ENCODE results near the gene WNK4. TPM values are rescaled to one million over a fixed set of nuclear protein-coding genes. Genes with fewer than 3 reads are reported as not detected.

WNK4 gene
- total RNA-seq, 1 donor from 2014 or later = 0.29 TPM

DNA sequence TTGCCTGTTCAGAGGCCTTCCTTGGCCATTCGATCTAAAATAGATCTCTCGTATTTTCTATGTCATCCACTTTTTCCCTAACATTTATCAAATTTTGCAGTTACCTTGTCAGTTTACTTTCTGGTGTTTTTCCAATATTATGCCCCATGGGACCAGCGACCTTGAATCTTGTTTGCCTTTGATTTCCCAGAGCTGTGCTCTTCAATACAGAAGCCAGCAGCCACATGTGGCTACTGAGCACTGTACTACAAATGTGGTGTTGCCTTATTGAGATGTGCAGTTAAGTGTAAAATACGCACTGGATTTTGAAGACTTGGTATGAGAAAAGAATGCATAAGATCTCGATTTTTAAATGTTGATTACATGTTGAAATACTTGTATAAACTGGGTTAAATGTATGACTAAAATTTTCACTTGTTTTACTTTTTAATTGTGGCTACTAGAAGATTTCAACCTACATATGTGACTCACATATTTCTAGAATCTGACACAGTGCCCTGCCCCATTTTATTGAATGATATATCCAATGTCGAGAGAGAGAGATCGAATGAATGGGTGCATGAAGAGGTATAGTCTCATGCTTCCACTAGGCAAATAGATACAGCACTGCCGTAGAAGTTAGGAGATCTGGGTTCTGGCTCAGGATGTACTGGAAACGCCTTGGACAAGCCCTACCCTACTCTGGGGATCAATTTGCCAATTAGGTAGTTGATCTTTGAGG is 52.0 kb downstream of the WNK4 start:
- ATAC-seq (ENCODE audit: low read depth) = peak; percentile 7
- Mint-ChIP-seq H3K27ac (peak overlapping the region; percentile 99), H3K4me1 (peaks cover 22% of the 10 kb centered on the region), H3K36me3 (ENCODE audit: low read depth) (peaks cover 36% of the 10 kb centered on the region), H3K9me3 (no peaks in the 10 kb centered on the region), H3K27me3 (peaks cover 4% of the 10 kb centered on the region), H3K4me3 (peak overlapping the region; percentile 97)
- intact Hi-C loops (cut with micrococcal nuclease) = loop anchor here (2.0 to 5.0 kb wide), 3 partner anchors 150 to 650 kb away; partner anchors contain the start of genes DHX8, NBR1, PTGES3L and RUNDC1
- TF ChIP-seq, protein P1, sequence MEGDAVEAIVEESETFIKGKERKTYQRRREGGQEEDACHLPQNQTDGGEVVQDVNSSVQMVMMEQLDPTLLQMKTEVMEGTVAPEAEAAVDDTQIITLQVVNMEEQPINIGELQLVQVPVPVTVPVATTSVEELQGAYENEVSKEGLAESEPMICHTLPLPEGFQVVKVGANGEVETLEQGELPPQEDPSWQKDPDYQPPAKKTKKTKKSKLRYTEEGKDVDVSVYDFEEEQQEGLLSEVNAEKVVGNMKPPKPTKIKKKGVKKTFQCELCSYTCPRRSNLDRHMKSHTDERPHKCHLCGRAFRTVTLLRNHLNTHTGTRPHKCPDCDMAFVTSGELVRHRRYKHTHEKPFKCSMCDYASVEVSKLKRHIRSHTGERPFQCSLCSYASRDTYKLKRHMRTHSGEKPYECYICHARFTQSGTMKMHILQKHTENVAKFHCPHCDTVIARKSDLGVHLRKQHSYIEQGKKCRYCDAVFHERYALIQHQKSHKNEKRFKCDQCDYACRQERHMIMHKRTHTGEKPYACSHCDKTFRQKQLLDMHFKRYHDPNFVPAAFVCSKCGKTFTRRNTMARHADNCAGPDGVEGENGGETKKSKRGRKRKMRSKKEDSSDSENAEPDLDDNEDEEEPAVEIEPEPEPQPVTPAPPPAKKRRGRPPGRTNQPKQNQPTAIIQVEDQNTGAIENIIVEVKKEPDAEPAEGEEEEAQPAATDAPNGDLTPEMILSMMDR (IDR thresholded peaks at IDR 0.05) = no peak
- POLR2A ChIA-PET = interaction anchor here (0.5 to 6.8 kb wide), 15 partner anchors 10 to 536 kb away, joined by 4 to 115 read pairs (median 8); partner anchors contain the start of genes BECN1, PSMC3IP, RPL27 and VPS25
- DNase-seq = no peak
- CTCF ChIA-PET = interaction anchor here (1.3 to 4.1 kb wide), 5 partner anchors 8 to 254 kb away, joined by 4 to 27 read pairs (median 10); partner anchors contain the start of genes BECN1, PSMC3IP and RPL27

DNA sequence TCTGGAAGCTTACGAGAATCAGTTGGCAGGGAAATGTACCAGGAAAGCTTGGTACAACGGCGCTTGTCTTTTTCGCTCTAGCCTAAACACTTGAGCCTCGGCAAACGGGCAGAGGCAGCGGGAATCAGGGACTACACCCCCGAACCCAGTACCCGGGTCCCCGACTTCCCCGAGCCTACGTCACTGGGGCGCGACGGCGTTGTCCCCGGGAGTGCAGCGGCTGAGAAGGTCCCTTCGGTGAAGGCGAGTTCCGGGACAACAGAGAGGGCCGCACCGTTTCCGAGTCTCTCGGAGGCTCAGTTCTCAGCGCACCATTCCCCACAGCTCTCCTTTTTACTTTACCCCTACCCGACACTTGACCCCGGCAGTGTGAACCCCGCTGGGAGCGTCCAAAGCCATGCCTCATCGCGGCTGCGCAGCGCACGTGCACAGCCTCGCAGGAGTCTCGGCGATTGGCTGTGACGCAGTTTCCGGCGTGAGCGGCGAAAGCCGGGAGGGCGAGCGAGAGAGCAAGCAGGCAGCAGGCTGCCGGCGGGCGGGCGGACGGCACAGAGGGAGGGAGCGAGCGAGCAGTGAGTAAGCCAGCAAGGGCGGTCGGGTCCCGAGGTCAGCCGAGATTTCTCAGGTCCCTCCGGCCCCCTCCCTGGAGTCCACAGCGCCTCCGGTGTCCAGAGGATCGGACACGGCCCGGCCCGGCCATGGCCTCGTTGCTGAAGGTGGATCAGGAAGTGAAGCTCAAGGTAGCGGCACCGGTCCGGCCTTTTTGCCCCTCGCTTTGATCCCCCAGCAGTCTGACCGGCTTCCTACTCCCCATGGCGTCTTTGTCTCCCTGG is 52.7 kb downstream of the WNK4 start, which contains the start of gene PSME3:
Gene PSME3 (plus strand): TSS at position 464 of the 833 bp plus-strand sequence. CDS start 235 bp downstream, at position 699.
- H3K27me3 Mint-ChIP-seq = no peaks in the 10 kb centered on the region
- TF ChIP-seq, protein P1 (IDR thresholded peaks at IDR 0.05) = no peak
- peaks cover 44% of the 10 kb centered on the region for H3K36me3 Mint-ChIP-seq (ENCODE audit: low read depth)
- DNase-seq (peak; percentile 84), ATAC-seq (ENCODE audit: low read depth) (peak; percentile 91)
- ChIA-PET POLR2A (interaction anchor here (0.5 to 6.8 kb wide), 29 partner anchors 10 to 566 kb away, joined by 3 to 115 read pairs (median 5); partner anchors contain the start of genes ARL4D, BECN1, CNTD1 and COA3), CTCF (interaction anchor here (1.3 to 4.1 kb wide), 5 partner anchors 9 to 255 kb away, joined by 4 to 27 read pairs (median 10); partner anchors contain the start of genes BECN1, PSMC3IP and RPL27)
- peak within 1 kb of the TSS; percentile 99 for H3K27ac Mint-ChIP-seq
- H3K9me3 Mint-ChIP-seq = no peaks in the 10 kb centered on the region
- peak within 1 kb of the TSS; percentile 97 for H3K4me3 Mint-ChIP-seq
- intact Hi-C loops (cut with micrococcal nuclease) = loop anchor here (1.0 to 5.0 kb wide), 6 partner anchors 9 to 649 kb away; partner anchors contain the start of genes BECN1, DHX8, NBR1 and PTGES3L
- H3K4me1 Mint-ChIP-seq = peaks cover 24% of the 10 kb centered on the region

DNA sequence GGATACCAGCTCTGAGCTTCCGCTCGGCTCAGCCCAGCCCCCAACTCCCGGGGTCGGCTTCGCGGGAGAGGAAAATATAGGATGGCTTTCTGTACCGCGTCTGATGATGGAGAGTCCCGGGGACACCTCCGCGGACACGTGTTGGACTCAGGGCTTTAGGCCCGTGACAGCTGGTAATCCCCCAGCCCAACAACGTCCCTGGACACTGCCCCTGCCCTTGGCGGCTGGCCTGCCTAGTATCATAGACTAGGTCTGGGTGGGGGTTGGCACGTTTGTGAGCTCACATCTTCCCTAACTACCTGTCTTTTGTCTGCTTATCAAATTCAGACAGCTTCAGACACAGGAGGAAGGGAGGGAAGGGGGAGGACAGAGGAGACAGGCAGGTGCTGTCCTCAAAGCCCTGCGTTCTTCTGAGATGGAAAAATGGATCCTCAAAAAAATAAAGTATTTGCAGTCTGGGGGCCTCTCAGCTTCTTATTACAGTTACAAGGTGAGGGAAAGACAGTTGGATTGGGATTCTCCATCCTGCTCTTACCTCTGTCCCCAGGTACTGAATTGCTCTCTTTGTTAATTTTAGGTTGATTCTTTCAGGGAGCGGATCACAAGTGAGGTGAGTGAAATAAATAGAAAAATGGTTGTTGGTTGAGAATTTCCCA is 53.5 kb downstream of the WNK4 start:
- no peak for ATAC-seq (ENCODE audit: low read depth)
- no peaks in the 10 kb centered on the region for H3K9me3 Mint-ChIP-seq
- TF ChIP-seq, protein P1 (IDR thresholded peaks at IDR 0.05) = no peak
- peak overlapping the region; percentile 99 for H3K27ac Mint-ChIP-seq
- no peaks in the 10 kb centered on the region for H3K27me3 Mint-ChIP-seq
- H3K4me1 Mint-ChIP-seq = peaks cover 24% of the 10 kb centered on the region
- POLR2A ChIA-PET = interaction anchor here (0.6 to 6.8 kb wide), 25 partner anchors 9 to 565 kb away, joined by 3 to 115 read pairs (median 5); partner anchors contain the start of genes ARL4D, BECN1, CNTD1 and COA3
- no peak for DNase-seq
- peak overlapping the region; percentile 97 for H3K4me3 Mint-ChIP-seq
- CTCF ChIA-PET = interaction anchor here (1.3 to 4.1 kb wide), 4 partner anchors 10 to 256 kb away, joined by 4 to 27 read pairs (median 14); partner anchors contain the start of genes BECN1, PSMC3IP and RPL27
- intact Hi-C loops (cut with micrococcal nuclease) = loop anchor here (1.0 to 5.0 kb wide), 6 partner anchors 10 to 648 kb away; partner anchors contain the start of genes BECN1, DHX8, NBR1 and PTGES3L
- peaks cover 51% of the 10 kb centered on the region for H3K36me3 Mint-ChIP-seq (ENCODE audit: low read depth)

DNA sequence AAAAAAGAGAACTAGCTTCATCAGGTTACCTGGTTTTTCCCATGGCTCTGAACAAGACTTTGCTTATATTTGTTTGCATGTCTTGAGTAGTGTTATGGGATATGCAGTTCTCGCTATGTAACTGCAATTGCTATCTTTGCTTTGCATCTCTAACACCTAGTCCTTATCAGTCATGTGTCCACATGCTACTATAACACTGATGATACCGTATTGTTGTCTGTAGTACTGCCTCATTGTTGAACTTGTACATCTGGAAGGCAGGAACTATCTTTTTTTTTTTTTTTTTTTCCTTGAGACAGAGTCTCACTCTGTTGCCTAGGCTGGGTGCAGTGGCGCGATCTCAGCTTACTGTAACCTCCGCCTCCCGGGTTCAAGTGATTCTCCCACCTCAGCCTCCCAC is 55.3 kb downstream of the WNK4 start:
- H3K27ac Mint-ChIP-seq = no peak overlapping the region
- H3K36me3 Mint-ChIP-seq (ENCODE audit: low read depth) = peaks cover 66% of the 10 kb centered on the region
- H3K4me1 Mint-ChIP-seq = peaks cover 24% of the 10 kb centered on the region
- DNase-seq = no peak
- CTCF ChIA-PET = interaction anchor here (1.6 to 4.1 kb wide), 2 partner anchors 12 to 16 kb away, joined by 5 to 27 read pairs; partner anchors contain the start of gene BECN1
- no peak overlapping the region for H3K4me3 Mint-ChIP-seq
- intact Hi-C loops (cut with micrococcal nuclease) = no loop called here
- no peaks in the 10 kb centered on the region for H3K27me3 Mint-ChIP-seq
- POLR2A ChIA-PET = interaction anchor here (0.6 to 6.8 kb wide), 3 partner anchors 15 to 894 kb away, joined by 4 to 115 read pairs (median 6); partner anchors contain the start of genes BECN1 and RPL27
- no peak for ATAC-seq (ENCODE audit: low read depth)
- no peaks in the 10 kb centered on the region for H3K9me3 Mint-ChIP-seq
- TF ChIP-seq, protein P1 (IDR thresholded peaks at IDR 0.05) = no peak
